Medulla oblongata (tissue), 1 donor: ENCODE data around the gene RAB3B.
"Not testable (repeated sequence)": the region's sequence is repeated elsewhere in the genome, so short reads cannot be mapped to it uniquely, and the experiment has no call there.

Experiments
- DNase-seq: peaks from one replicate; pipeline ENCODE4 v3.0.0-alpha.2; 2015; ENCODE audit errors: extremely low spot score

The RAB3B gene

DNA sequence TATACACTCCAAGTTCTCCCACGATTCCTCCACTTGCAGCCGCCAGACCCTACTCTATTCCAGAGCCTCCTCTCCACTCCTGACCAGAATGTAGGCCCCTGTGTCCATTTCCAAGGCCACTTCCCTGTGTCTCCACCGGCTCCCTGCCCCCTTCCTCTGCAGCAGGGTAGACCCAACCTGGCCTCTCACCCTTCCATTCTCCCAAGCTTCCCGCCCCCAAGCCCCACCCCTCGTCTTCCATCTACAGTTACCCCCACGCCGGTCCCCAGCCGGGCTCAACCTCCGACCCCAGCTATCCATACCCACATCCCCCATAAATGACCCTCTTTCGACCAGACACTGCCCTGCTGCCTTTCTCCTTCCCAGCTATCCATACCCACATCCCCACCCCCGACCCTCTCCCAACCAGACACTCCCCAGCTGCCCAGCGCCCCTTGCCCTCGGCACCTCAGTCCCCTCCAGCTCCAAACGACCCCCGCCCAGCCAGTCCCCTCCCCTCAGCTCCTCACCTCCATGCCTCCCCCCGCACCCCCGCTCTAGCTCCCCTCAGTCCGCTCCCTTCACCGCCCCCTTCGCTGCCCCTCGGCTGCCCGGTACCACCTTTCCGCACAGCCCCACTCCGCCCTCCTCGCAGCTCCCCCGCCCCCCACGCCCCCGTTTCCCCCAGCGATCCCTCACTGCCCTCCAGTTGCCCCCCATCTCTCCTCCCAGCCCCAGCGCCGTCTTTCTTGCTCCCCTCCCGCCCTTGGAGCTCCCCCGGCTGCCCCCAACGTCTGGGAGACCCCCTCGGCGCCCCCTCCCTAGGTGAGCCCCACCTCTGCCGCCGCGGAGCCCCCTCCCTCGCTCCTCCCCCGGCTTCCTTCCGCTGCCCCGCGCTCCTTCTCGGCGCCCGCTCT is 670 bp downstream of the RAB3B start:
- no peak for DNase-seq

- no peak for DNase-seq
Measured at GRCh38 chr1:51988254-51988653, 2.2 kb downstream of the RAB3B start.

GRCh38 chr1:51986718-51987117 is 3.8 kb downstream of the RAB3B start:
- DNase-seq = no peak

DNA sequence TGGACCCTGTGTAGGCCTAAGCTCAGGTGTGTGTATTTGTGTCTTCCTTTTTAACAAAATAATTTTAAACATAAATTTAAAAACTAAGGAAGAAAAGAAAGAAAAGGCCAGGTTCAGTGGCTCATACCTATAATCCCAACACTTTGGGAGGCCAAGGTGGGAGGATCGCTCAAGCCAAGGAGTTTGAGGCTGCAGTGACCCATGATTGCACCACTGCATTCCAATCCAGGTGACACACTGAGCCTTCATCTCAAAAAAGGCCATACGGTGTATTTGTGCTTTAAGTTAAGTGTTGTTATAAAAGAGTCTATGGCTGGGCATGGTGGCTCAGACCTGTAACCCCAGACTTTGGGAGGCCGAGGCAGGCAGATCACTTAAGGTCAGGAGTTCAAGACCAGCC is 8.3 kb downstream of the RAB3B start:
- no peak for DNase-seq

- DNase-seq = no peak
Measured at GRCh38 chr1:51981555-51981954, 8.9 kb downstream of the RAB3B start.

- DNase-seq = no peak
Measured at GRCh38 chr1:51978099-51978498, 12.4 kb downstream of the RAB3B start.

DNA sequence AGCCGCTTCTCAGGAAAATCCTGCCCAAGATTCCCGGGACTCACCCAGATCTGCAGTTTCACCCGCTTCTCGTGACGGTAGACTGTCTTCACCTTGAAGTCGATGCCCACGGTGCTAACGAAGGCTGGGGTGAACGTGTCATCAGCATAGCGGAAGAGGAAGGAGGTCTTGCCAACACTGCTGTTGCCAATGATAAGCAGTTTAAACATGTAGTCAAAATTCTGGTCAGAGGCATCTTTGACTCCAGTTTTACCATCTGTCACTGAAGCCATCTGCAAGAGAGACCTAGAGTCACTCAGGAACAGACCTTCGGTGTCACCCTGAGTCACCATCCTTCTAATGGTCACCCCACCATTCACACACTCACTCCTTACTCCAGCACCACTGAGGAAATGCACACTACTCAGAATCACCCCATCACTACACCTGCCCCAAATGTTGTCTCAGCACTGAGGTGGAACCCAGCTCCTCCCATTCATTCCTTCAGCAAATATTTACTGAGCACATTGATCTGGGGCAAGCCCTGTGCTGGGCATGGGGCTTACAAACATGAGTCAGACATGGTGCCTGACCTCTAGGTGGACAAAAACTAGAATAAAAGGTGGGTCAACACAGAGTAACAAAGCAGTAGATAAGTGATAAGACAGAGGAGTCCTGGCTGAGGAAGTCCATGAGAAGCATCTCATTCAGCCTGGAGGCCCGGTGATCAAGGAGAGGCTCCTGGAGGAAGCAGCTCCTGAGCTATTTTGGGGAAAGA is 13.5 kb downstream of the RAB3B start:
- no peak for DNase-seq

DNA sequence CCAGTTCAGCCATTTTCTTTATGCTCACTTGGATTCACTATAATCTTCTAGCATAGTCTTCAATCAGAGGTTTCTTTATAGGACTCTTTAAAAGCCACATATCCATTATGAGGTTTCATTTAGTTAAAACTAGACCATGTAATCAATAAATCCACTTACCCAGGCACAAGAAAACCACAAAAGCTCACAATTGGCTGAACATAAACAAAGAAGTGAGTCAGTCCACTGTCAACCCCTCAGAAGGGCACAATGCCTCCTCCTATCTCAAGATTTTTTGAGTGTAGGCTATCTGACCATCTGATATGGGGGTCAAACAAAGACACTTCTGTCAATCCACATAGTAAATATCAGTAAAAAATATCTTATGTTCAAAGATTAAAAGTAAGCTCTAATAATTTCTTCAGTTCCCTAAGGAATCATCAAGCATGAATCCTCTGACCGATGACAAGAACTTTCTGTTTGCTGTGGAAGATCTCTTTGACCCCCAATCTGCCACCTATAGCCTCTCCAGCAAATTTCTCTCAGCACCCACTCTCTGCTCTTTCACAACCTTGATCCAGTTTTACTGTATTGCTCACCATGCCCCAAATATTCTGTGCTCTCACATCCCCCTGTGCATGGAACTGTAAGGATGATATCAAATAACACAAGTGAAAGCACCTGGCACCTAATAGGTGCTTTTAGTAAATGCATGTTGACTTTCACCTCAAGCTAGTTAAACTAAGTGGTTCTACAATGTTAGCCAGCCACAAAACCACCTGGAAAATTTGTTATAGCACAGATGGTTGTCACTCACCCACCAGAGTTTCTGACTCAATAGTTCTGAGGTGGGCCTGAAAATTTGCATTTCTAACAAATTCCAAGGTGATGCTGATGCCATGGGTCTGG is 16.7 kb downstream of the RAB3B start:
- DNase-seq = no peak

DNA sequence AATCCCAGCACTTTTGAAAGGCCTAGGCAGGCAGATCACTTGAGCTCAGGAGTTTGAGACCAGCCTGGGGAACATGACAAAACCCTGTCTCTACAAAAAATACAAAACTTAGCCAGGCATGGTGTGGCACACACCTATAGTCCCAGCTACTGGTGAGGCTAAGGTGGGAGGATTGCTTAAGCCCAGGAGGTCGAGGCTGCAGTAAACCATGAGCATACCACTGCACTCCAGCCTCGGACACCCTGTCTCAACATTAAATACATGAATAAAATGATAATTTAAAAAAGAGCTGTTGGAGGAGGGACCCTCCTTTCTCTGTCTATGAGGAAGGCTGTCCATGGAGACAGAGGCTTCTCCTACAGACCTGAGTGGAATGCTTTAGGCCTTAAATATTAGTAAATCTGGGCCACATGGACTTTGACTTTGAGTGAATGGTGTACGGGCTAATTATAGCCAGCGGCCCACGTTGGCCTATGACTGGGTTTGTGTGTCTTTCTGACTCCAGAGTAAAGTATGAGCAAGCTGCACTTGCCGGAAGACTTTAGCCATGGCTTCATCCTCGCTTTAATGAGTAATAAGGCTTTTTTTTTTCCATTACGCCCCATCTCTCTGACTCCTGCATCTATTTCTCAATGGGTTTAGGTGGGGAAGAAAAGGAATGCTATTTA is 21.3 kb downstream of the RAB3B start:
- DNase-seq = no peak

DNA sequence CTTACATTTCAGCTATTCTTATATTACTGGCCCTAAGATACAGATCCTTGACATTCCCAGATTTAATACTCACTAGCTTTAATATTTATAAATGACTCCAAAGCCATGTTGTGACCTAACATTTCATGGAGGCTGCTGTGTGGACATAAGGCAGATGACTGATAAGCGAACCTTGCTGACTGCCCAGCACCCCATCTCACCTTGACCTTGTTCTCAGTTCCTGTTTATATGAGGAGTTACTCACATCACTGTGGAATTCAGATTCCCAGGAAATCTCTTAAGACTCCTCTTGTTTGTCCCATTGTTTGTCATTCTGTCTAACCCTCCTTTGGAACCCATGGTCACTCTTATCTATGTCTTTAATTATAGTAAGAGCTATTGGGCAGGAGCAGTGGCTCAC is 21.9 kb downstream of the RAB3B start:
- no peak for DNase-seq

DNA sequence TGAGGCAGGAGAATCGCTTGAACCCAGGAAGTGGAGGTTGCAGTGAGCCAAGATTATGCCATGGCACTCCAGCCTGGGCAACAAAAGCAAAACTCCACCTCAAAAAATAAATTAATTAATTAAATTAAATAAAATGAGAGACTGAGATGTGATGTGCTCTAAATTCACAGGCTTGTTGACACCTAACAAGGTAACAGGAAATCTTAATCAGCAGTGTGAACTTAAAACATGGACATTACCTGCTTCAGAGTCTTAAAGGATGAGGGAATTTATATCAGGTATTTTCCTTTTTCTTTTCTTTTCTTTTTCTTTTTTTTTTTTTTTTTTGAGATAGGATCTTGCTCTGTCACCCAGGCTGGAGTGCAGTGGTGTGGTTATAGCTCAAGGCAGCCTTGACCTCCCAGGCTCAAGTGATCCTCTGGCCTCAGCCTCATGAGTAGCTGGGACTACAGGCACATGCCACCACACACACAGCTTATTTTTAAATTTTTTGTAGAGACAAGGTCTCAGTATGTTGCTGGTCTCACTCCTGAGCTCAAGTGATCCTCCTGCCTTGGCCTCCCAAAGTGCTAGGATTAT is 23.2 kb downstream of the RAB3B start:
- DNase-seq = not testable (repeated sequence)

DNA sequence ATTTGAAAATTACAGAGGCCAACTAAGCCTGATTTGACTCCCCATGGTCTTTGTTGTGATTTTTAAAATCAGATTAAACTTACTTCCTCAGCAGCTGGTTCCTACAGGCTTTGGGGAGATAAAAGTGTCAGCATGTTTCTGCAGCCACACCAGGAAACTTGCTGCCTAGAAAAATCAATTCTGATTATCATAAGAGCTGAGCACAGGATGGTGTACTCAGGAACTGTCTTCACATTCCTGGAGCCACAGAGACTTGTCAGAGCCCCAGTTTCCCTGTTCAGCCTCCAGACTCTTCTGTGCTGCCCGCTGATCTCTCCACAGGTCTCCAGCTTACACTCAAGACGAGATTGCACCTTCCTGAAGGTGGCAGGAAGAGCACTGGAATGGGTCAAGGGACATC is 23.9 kb downstream of the RAB3B start:
- no peak for DNase-seq

- DNase-seq = no peak
Measured at GRCh38 chr1:51964309-51964696, 26.2 kb downstream of the RAB3B start.

DNA sequence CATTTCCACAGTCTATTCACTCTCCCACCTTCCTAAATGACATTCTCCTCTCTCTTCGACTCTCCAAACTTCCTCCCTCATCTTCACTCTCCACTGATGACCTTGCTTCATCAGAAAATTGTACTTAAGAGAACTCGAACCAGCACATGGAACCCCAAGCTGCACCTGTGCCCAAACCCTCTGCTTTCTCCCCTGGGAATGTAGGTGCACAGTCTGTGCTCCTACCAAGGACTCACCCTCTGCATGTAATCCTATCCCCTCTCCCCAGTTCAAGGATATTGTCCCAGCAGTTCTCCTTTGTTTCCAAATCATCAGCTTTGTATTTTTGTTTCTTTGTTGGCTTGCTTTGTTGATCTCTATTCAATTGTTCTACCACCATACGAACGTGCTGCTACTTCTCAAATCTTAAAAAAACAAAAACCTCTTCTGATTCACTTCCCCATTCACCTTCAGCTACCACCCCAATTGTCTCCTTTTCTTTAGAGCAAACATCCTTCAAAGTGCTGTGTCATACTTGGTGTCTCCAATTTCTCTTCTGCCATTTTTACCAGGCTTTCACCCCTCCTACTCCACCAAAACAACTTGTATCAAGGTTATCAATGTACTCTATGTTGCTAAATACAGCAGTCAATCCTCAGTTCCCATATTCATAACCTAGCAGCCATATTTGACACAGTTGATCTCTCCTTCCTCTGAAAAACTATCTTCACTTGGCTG is 26.8 kb downstream of the RAB3B start:
- DNase-seq = no peak

- DNase-seq = no peak
Measured at GRCh38 chr1:51962486-51963356, 27.8 kb downstream of the RAB3B start.

GRCh38 chr1:51961954-51962353 is 28.5 kb downstream of the RAB3B start:
- DNase-seq = no peak

GRCh38 chr1:51961231-51961630 is 29.3 kb downstream of the RAB3B start:
- no peak for DNase-seq

DNA sequence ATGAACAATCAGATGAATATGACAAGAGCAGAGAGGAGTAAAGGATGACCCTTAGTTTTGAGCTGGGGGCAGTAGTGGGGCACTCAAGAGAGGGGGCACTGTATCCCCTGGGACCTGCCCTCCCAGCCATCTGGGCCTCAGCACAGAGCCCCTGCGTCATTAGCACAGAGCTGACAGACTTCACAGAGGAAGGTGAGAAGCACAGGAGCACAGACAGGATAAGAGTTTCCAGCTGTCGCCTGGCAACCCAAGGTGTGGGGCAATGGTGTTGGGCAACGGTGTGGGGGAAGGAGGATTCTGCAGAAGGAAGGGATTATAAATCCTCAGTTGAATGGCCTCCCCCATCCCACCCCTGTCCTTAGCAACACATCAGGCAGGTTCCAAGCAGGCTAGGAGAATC is 30.2 kb downstream of the RAB3B start:
- no peak for DNase-seq

GRCh38 chr1:51958824-51959223 is 31.7 kb downstream of the RAB3B start:
- no peak for DNase-seq

- no peak for DNase-seq
Measured at GRCh38 chr1:51957618-51958017, 32.9 kb downstream of the RAB3B start.
